T-helper 2 cell (primary cell): ENCODE results near the gene LDLR.
"Not testable (repeated sequence)": the region's sequence is repeated elsewhere in the genome, so short reads cannot be mapped to it uniquely, and the experiment has no call there.

ENCODE experiments used
- DNase-seq, 5 experiments: peaks; one replicate each; pipeline versions ENCODE4 v3.0.0 to v3.0.0-alpha.2; 2012 to 2022

Gene LDLR

DNA sequence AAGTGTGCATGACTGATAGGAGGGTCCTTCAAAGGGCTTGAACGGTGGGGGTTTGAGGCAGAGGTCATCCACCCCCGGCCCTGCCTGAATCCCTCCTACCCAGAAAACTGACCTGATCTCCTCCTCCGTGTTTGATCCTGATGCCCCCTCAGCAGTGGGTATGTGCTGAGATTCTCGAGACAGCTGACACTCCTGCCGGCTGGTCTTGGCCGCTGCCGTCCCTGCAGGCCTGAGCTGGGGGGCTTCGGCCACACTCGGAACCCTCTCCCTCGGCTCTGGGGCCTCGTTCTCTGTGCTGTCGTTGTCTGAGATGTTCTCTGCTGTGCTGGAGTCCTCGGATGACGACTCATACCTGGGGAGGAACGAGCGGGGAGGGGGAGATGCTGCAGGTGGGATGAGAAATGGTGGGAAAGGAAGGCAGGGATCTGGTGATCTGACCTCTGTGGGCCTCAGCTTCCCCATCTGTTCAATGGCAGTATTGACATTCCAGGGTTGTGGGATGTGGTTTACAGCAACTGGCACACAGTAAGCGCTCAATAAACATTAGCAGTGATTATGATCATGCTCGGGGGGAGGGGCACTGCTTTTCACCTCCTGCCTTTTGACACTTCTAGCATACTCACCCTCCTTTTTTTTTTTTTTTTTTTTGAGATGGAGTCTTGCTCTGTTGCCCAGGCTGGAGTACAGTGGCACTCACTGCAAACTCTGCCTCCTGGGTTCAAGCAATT is 87.4 kb downstream of the LDLR start:
- DNase-seq, result no peak

GRCh38 chr19:11177592-11177991 is 88.3 kb downstream of the LDLR start:
- no peak for DNase-seq

- not testable (repeated sequence) for DNase-seq
Measured at GRCh38 chr19:11179145-11179465, 89.8 kb downstream of the LDLR start.

DNA sequence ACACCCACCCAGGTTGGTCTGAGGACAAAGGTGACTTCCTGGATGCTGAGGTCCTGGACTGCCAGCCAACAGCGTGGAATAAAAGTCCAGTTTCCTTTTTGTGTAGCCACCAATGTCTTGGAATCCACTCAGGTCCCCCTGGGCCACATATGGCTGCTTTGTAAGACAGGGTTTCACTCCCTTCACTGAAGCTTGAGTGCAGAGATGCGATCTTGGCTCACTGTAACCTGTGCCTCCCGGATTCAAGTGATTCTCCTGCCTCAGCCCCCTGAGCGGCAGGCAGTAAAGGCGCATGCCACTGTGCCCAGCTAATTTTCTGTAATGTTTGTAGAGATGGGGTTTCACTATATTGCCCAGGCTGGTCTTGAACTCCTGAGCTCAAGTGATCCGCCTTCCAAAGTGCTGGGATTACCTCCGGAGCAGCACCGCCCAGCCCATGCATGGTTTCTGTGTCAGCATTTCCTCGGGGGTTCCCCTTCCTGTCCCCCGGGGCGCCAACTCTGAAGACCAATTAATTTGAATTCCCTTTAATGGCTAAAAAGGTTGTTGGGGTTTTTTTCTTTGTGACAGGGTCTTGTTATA is 90.5 kb downstream of the LDLR start:
- no peak for DNase-seq

DNA sequence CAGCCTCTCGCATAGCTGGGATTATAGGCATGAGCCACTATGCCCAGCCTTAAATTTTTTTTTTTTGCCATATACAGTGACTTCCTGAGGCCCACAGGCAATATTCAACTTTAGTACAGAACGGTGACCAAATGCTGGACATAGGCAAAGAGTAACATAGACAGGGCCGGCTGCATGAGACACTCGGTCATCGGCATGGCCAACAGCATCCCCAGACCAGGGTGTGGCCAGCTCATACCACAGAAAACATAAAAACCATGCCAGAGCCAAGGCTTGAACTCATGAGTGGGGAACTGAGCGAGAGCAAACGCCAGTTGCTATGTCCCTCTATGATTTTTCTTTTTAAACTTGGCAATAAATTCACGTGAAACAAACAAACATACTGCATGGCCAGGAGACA is 91.1 kb downstream of the LDLR start:
- DNase-seq, result no peak

DNA sequence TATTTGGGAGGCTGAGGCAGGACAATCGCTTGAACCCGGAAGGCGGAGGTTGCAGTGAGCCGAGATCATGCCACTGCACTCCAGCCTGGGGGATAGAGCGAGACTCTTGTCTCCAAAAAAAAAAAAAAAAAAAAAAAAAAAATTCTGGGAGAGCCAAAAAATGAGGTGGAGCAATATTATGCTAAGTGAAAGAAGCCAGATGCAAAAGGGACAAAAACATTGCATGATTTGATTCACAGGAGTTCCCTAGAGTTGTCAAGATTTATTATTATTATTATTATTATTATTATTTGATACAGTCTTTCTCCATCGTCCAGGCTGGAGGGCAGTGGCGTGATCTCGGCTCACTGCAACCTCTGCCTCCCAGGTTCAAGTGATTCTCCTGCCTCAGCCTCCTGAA is 91.7 kb downstream of the LDLR start:
- not testable (repeated sequence) for DNase-seq

DNA sequence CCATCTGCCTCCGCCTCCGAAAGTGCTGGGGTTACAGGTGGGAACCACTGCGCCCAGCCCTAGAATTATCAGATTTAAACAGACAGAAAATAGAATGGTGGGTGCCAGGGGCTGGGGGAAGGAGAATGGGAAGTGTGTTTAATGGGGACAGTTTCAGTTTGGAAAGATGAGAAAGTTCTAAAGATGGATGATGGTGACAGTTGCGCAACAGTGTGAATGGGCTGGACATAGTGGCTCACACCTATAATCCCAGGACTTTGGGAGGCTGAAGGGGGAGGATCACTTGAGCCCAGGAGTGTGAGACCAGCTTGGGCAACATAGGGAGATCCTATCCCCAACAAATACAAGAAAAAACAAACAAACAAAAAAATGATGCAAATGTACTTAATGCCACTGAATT is 92.2 kb downstream of the LDLR start:
- no peak for DNase-seq
